HG03521 (cell line): ENCODE results near the gene PEX11B.

Experiments
- ATAC-seq: cut with Tn5 transposase; IDR thresholded peaks from one replicate; pipeline ENCODE4 v1.9.1; 2021; ENCODE audit warnings: mild to moderate bottlenecking, moderate library complexity; ENCODE audit not compliant: unreplicated experiment

PEX11B gene

GRCh38 chr1:145877923-145878486, 40.5 kb downstream of the PEX11B start:
- no peak for ATAC-seq

- no peak for ATAC-seq
Observed at GRCh38 chr1:145874646-145875045, 43.9 kb downstream of the PEX11B start.

GRCh38 chr1:145871994-145872924, 46.3 kb downstream of the PEX11B start:
- no peak for ATAC-seq

- ATAC-seq, result no peak
Observed at GRCh38 chr1:145868232-145868631, 50.3 kb downstream of the PEX11B start.

- no peak for ATAC-seq
Observed at GRCh38 chr1:145863282-145864018, 55.1 kb downstream of the PEX11B start.
